ENCODE data around the gene C10orf90. TPM values are rescaled to one million over a fixed set of nuclear protein-coding genes. Genes with fewer than 3 reads are reported as not detected.

The C10orf90 gene
- 0.04 TPM for polyA plus RNA-seq (2013, experiment 1 of 2)
- polyA plus RNA-seq (2013, experiment 2 of 2), result 0.03 TPM

GRCh38 chr10:126670056-126670894 lies at the start of gene C10orf90:
Gene C10orf90 (minus strand): TSS chr10:126670693. CDS start chr10:126670480, 213 bp downstream.
- H3K36me3 ChIP-seq (replicated peaks in 1 of 2; ENCODE audit: control insufficient read depth in 2 of 2, insufficient read depth in 2 of 2, low read length in 2 of 2), result no peaks in the 10 kb centered on the region
- DNase-seq (ENCODE audit: low spot score), result no peak
- H2BK5ac ChIP-seq (ENCODE audit: low read length), result no peak within 1 kb of the TSS
- no CpG with 5 or more reads among the region's 12 CpGs for WGBS, 2 donors (ENCODE audit: extremely low coverage in 2 of 2, insufficient read length in 2 of 2, insufficient replicate concordance in 1 of 2)
- no peak within 1 kb of the TSS for H2BK120ac ChIP-seq (ENCODE audit: low read depth, low read length)
- H4K91ac ChIP-seq (ENCODE audit: low read depth, low read length, poor library complexity), result no peak within 1 kb of the TSS
- H3K4me1 ChIP-seq (ENCODE audit: control insufficient read depth in 2 of 2, insufficient read depth in 1 of 2, low read depth in 1 of 2, low read length in 2 of 2), result peaks cover 0 to 2% of the 10 kb centered on the region in 2 donors
- H3K4me2 ChIP-seq (ENCODE audit: insufficient read depth, low read length, poor library complexity, severe bottlenecking), result no peak within 1 kb of the TSS
- H3K18ac ChIP-seq (ENCODE audit: low read length), result no peak within 1 kb of the TSS
- no peaks in the 10 kb centered on the region for H3K79me1 ChIP-seq (ENCODE audit: low read depth, low read length)
- no peak within 1 kb of the TSS for H2AK5ac ChIP-seq (ENCODE audit: low read depth, low read length)
- H4K8ac ChIP-seq (ENCODE audit: low read depth, low read length), result no peak within 1 kb of the TSS
- no peak within 1 kb of the TSS for H3K4me3 ChIP-seq (ENCODE audit: low read length in 2 of 2)
- no peak within 1 kb of the TSS for H3K14ac ChIP-seq (ENCODE audit: low read length)
- no peak within 1 kb of the TSS for H3K27ac ChIP-seq (replicated peaks; ENCODE audit: low read length)
- H2BK12ac ChIP-seq (ENCODE audit: low read length), result no peak within 1 kb of the TSS
- H2BK15ac ChIP-seq (ENCODE audit: low read length), result no peak within 1 kb of the TSS
- no peak within 1 kb of the TSS for H2AFZ ChIP-seq (ENCODE audit: low read length)
- H3K23ac ChIP-seq (ENCODE audit: low read depth, low read length, poor library complexity), result no peak within 1 kb of the TSS
- no peak within 1 kb of the TSS for H3K4ac ChIP-seq (ENCODE audit: low read length)
- no peaks in the 10 kb centered on the region for H3K9me3 ChIP-seq (replicated peaks in 1 of 2; ENCODE audit: control insufficient read depth in 2 of 2, insufficient read depth in 1 of 2, low read depth in 1 of 2, low read length in 2 of 2)
- H3K9ac ChIP-seq (ENCODE audit: low read depth, low read length, poor library complexity), result no peak within 1 kb of the TSS
- no peaks in the 10 kb centered on the region for H3K27me3 ChIP-seq (ENCODE audit: control insufficient read depth in 3 of 3, insufficient read depth in 3 of 3, low read depth in 1 of 3, low read length in 3 of 3)

- Histone ChIP-seq H3K27ac (replicated peaks; ENCODE audit: low read length) (no peak overlapping the region), H3K4me2 (ENCODE audit: insufficient read depth, low read length, poor library complexity, severe bottlenecking) (no peak overlapping the region), H4K8ac (ENCODE audit: low read depth, low read length) (no peak overlapping the region), H3K9me3 (replicated peaks in 1 of 2; ENCODE audit: control insufficient read depth in 2 of 2, insufficient read depth in 1 of 2, low read depth in 1 of 2, low read length in 2 of 2) (no peaks in the 10 kb centered on the region), H3K79me1 (ENCODE audit: low read depth, low read length) (no peaks in the 10 kb centered on the region), H3K23ac (ENCODE audit: low read depth, low read length, poor library complexity) (no peak overlapping the region), H4K91ac (ENCODE audit: low read depth, low read length, poor library complexity) (no peak overlapping the region), H2BK15ac (ENCODE audit: low read length) (no peak overlapping the region), H3K4ac (ENCODE audit: low read length) (no peak overlapping the region), H3K4me1 (ENCODE audit: control insufficient read depth in 2 of 2, insufficient read depth in 1 of 2, low read depth in 1 of 2, low read length in 2 of 2) (no peaks in the 10 kb centered on the region), H2BK5ac (ENCODE audit: low read length) (no peak overlapping the region), H2AFZ (ENCODE audit: low read length) (no peak overlapping the region), H3K18ac (ENCODE audit: low read length) (no peak overlapping the region), H2BK120ac (ENCODE audit: low read depth, low read length) (no peak overlapping the region), H3K14ac (ENCODE audit: low read length) (no peak overlapping the region), H3K9ac (ENCODE audit: low read depth, low read length, poor library complexity) (no peak overlapping the region), H3K36me3 (replicated peaks in 1 of 2; ENCODE audit: control insufficient read depth in 2 of 2, insufficient read depth in 2 of 2, low read length in 2 of 2) (no peaks in the 10 kb centered on the region), H2AK5ac (ENCODE audit: low read depth, low read length) (no peak overlapping the region), H3K27me3 (ENCODE audit: control insufficient read depth in 3 of 3, insufficient read depth in 3 of 3, low read depth in 1 of 3, low read length in 3 of 3) (no peaks in the 10 kb centered on the region), H2BK12ac (ENCODE audit: low read length) (no peak overlapping the region), H3K4me3 (ENCODE audit: low read length in 2 of 2) (peak overlapping the region in 1 of 2 donors; percentile 33)
- no CpG with 5 or more reads among the region's 1 CpG for WGBS, 2 donors (ENCODE audit: extremely low coverage in 2 of 2, insufficient read length in 2 of 2, insufficient replicate concordance in 1 of 2)
- DNase-seq (ENCODE audit: low spot score), result no peak
Observed at GRCh38 chr10:126716366-126716765, 45.9 kb upstream of the C10orf90 start.

DNA sequence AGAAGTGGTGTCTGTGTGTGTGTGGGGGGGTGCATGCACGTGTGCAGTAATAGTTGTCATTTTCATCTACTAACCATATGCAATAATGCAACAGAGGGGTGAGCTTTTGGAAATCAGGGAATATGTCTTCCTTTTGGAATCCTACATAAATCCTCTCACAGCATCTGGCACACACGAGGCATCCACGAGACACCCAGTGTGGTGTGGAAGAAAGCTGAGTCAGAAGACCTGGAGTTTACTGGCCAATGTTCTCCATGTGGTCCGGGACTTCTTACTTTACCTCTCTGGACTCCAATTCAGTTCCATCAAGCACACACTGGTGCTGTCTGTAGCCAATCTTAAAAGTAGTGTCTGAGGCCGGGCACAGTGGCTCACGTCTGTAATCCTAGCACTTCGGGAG lies 43.1 kb upstream of the C10orf90 start:
- Histone ChIP-seq H4K8ac (ENCODE audit: low read depth, low read length) (no peak overlapping the region), H2AK5ac (ENCODE audit: low read depth, low read length) (no peak overlapping the region), H3K9ac (ENCODE audit: low read depth, low read length, poor library complexity) (no peak overlapping the region), H2BK15ac (ENCODE audit: low read length) (no peak overlapping the region), H4K91ac (ENCODE audit: low read depth, low read length, poor library complexity) (no peak overlapping the region), H3K23ac (ENCODE audit: low read depth, low read length, poor library complexity) (no peak overlapping the region), H3K4me2 (ENCODE audit: insufficient read depth, low read length, poor library complexity, severe bottlenecking) (no peak overlapping the region), H3K14ac (ENCODE audit: low read length) (no peak overlapping the region), H3K4ac (ENCODE audit: low read length) (no peak overlapping the region), H3K18ac (ENCODE audit: low read length) (no peak overlapping the region), H3K4me1 (ENCODE audit: control insufficient read depth in 2 of 2, insufficient read depth in 1 of 2, low read depth in 1 of 2, low read length in 2 of 2) (no peaks in the 10 kb centered on the region), H3K79me1 (ENCODE audit: low read depth, low read length) (no peaks in the 10 kb centered on the region), H2BK5ac (ENCODE audit: low read length) (no peak overlapping the region), H3K36me3 (replicated peaks in 1 of 2; ENCODE audit: control insufficient read depth in 2 of 2, insufficient read depth in 2 of 2, low read length in 2 of 2) (no peaks in the 10 kb centered on the region), H2BK120ac (ENCODE audit: low read depth, low read length) (no peak overlapping the region), H2AFZ (ENCODE audit: low read length) (no peak overlapping the region), H3K4me3 (ENCODE audit: low read length in 2 of 2) (no peak overlapping the region), H2BK12ac (ENCODE audit: low read length) (no peak overlapping the region), H3K27me3 (ENCODE audit: control insufficient read depth in 3 of 3, insufficient read depth in 3 of 3, low read depth in 1 of 3, low read length in 3 of 3) (no peaks in the 10 kb centered on the region), H3K9me3 (replicated peaks in 1 of 2; ENCODE audit: control insufficient read depth in 2 of 2, insufficient read depth in 1 of 2, low read depth in 1 of 2, low read length in 2 of 2) (peaks cover 0 to 5% of the 10 kb centered on the region in 2 donors), H3K27ac (replicated peaks; ENCODE audit: low read length) (no peak overlapping the region)
- WGBS, 2 donors (ENCODE audit: extremely low coverage in 2 of 2, insufficient read length in 2 of 2, insufficient replicate concordance in 1 of 2), result no CpG with 5 or more reads among the region's 7 CpGs
- DNase-seq (ENCODE audit: low spot score), result no peak

DNA sequence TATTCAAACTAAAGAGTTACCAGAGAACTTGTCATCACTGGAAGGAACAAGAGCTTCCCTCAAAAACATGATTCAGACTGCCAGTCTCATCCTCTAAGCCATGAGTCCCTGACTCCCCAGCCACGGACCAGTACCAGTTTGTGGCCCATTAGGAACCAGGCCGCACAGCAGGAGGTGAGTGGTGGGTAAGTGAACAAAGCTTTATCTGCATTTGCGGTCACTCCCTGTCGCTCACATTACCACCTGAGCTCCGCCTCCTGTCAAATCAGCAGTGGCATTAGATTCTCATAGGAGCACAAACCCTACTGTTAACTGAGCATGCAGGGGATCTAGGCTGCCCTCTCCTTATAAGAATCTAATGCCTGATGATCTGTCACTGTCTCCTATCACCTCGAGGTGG lies 42.2 kb upstream of the C10orf90 start:
- Histone ChIP-seq H3K36me3 (replicated peaks in 1 of 2; ENCODE audit: control insufficient read depth in 2 of 2, insufficient read depth in 2 of 2, low read length in 2 of 2) (no peaks in the 10 kb centered on the region), H3K4me3 (ENCODE audit: low read length in 2 of 2) (no peak overlapping the region), H2BK120ac (ENCODE audit: low read depth, low read length) (no peak overlapping the region), H3K27ac (replicated peaks; ENCODE audit: low read length) (no peak overlapping the region), H2AFZ (ENCODE audit: low read length) (no peak overlapping the region), H3K79me1 (ENCODE audit: low read depth, low read length) (no peaks in the 10 kb centered on the region), H3K23ac (ENCODE audit: low read depth, low read length, poor library complexity) (no peak overlapping the region), H3K27me3 (ENCODE audit: control insufficient read depth in 3 of 3, insufficient read depth in 3 of 3, low read depth in 1 of 3, low read length in 3 of 3) (no peaks in the 10 kb centered on the region), H3K4me2 (ENCODE audit: insufficient read depth, low read length, poor library complexity, severe bottlenecking) (no peak overlapping the region), H2AK5ac (ENCODE audit: low read depth, low read length) (no peak overlapping the region), H4K91ac (ENCODE audit: low read depth, low read length, poor library complexity) (no peak overlapping the region), H3K4me1 (ENCODE audit: control insufficient read depth in 2 of 2, insufficient read depth in 1 of 2, low read depth in 1 of 2, low read length in 2 of 2) (no peaks in the 10 kb centered on the region), H2BK5ac (ENCODE audit: low read length) (no peak overlapping the region), H2BK12ac (ENCODE audit: low read length) (no peak overlapping the region), H4K8ac (ENCODE audit: low read depth, low read length) (no peak overlapping the region), H2BK15ac (ENCODE audit: low read length) (no peak overlapping the region), H3K9ac (ENCODE audit: low read depth, low read length, poor library complexity) (no peak overlapping the region), H3K9me3 (replicated peaks in 1 of 2; ENCODE audit: control insufficient read depth in 2 of 2, insufficient read depth in 1 of 2, low read depth in 1 of 2, low read length in 2 of 2) (peaks cover 0 to 5% of the 10 kb centered on the region in 2 donors), H3K4ac (ENCODE audit: low read length) (no peak overlapping the region), H3K18ac (ENCODE audit: low read length) (no peak overlapping the region), H3K14ac (ENCODE audit: low read length) (no peak overlapping the region)
- WGBS, 2 donors (ENCODE audit: extremely low coverage in 2 of 2, insufficient read length in 2 of 2, insufficient replicate concordance in 1 of 2), result no CpG with 5 or more reads among the region's 6 CpGs
- no peak for DNase-seq (ENCODE audit: low spot score)
